OCI-LY7 (cell line): ENCODE results near the gene AQP11. TPM values are rescaled to one million over a fixed set of nuclear protein-coding genes. Genes with fewer than 3 reads are reported as not detected.

Experiments used
- Bru-seq: library from RNA; stranded (reverse); fragments of 400-500 nt; gene quantifications from one replicate; lab custom pipeline; 2021; lab: Mats Ljungman, UMichigan
- BruChase-seq, 2 experiments: library from RNA; stranded (reverse); fragments of 400-500 nt; gene quantifications; one replicate each; lab custom pipeline; 2021; lab: Mats Ljungman, UMichigan
- BruUV-seq: library from RNA; stranded (reverse); fragments of 400-500 nt; replicated peaks from 2 replicates; lab custom pipeline; 2021; lab: Mats Ljungman, UMichigan
- CTCF ChIA-PET: fragments of 300-600 bp; sonication (Branson Sonifier 250); formaldehyde crosslinking; loops from one replicate; lab custom pipeline; 2022; ENCODE audit warnings: antibody characterized with exemption; ENCODE audit not compliant: unreplicated experiment; lab: Charles Lee
- POLR2A ChIA-PET: fragments of 300-600 bp; sonication (Branson Sonifier 250); formaldehyde crosslinking; loops from one replicate; lab custom pipeline; 2022; ENCODE audit warnings: antibody characterized with exemption; lab: Charles Lee
- DNase-seq: peaks from one replicate; pipeline ENCODE4 v3.0.0-alpha.2; 2015; ENCODE audit warnings: low spot score
- H2AFZ ChIP-seq: fragments of 200-600 bp; sonication (generic), shearing (Covaris generic); 2 replicates; pipeline ENCODE4 v1.6.1; 2014; ENCODE audit warnings: mild to moderate bottlenecking, antibody characterized with exemption, low read length, moderate library complexity
- H3K27ac ChIP-seq: fragments of 200-600 bp; sonication (generic); 2 replicates; pipeline ENCODE4 v1.5.1; 2014; ENCODE audit warnings: mixed run types, low read depth, mild to moderate bottlenecking, moderate library complexity, low read length, inconsistent platforms; ENCODE audit not compliant: poor library complexity, severe bottlenecking
- H3K36me3 ChIP-seq: fragments of 200-600 bp; sonication (generic); 2 replicates; pipeline ENCODE4 v1.6.1; 2014; ENCODE audit warnings: mild to moderate bottlenecking, antibody characterized with exemption, low read length, moderate library complexity, mixed read lengths; ENCODE audit not compliant: insufficient read depth
- H3K4me1 ChIP-seq: fragments of 200-600 bp; sonication (generic); 2 replicates; pipeline ENCODE4 v1.5.1; 2014; ENCODE audit warnings: mild to moderate bottlenecking, low read length; ENCODE audit not compliant: insufficient read depth, poor library complexity, severe bottlenecking
- H3K4me2 ChIP-seq: fragments of 200-600 bp; sonication (generic); 2 replicates; pipeline ENCODE4 v1.6.1; 2014; ENCODE audit warnings: mild to moderate bottlenecking, low read length
- H3K4me3 ChIP-seq: fragments of 200-600 bp; sonication (generic); 2 replicates; pipeline ENCODE4 v1.5.1; 2014; ENCODE audit warnings: mild to moderate bottlenecking, low read depth, low read length; ENCODE audit not compliant: poor library complexity, severe bottlenecking
- H3K79me2 ChIP-seq: fragments of 200-600 bp; sonication (generic); 2 replicates; pipeline ENCODE4 v1.6.1; 2016; ENCODE audit warnings: low read depth, mild to moderate bottlenecking, low read length, moderate library complexity, mixed read lengths; ENCODE audit not compliant: insufficient read depth
- H3K9me2 ChIP-seq: fragments of 200-600 bp; sonication (generic); 2 replicates; pipeline ENCODE4 v1.6.1; 2016; ENCODE audit warnings: mild to moderate bottlenecking, low read length, mixed read lengths; ENCODE audit not compliant: insufficient read depth
- H3K9me3 ChIP-seq: fragments of 200-600 bp; sonication (generic); 2 replicates; pipeline ENCODE4 v1.6.1; 2014; ENCODE audit warnings: mild to moderate bottlenecking, mixed run types, low read length, mixed read lengths
- H4K20me1 ChIP-seq: fragments of 200-600 bp; sonication (generic); 2 replicates; pipeline ENCODE4 v1.6.1; 2014; ENCODE audit warnings: mild to moderate bottlenecking, antibody characterized with exemption, low read length, moderate library complexity, mixed read lengths; ENCODE audit not compliant: insufficient read depth
- CTCF ChIP-seq: fragments of 200-600 bp; sonication (generic); conservative IDR thresholded peaks from 2 replicates; pipeline ENCODE4 v1.5.1; 2014; ENCODE audit warnings: mild to moderate bottlenecking, antibody characterized with exemption, low read length, moderate library complexity, mixed read lengths
- EZH2phosphoT487 ChIP-seq: fragments of 200-600 bp; sonication (generic); IDR thresholded peaks from 2 replicates; pipeline ENCODE4 v1.6.1; 2018; ENCODE audit warnings: low read depth, borderline replicate concordance, mild to moderate bottlenecking, mixed run types, antibody characterized with exemption, low read length, moderate library complexity, mixed read lengths
- intact Hi-C: fragments of 100-400 bp; cut with micrococcal nuclease; formaldehyde crosslinking; loops from one replicate; pipeline ENCODE4 v1.10.0; 2022; ENCODE audit not compliant: unreplicated experiment
- long read RNA-seq: library from polyadenylated mRNA; stranded (forward); transcript quantifications from one replicate; pipeline ENCODE4 v2.0.0, GENCODE V29; 2022
- total RNA-seq, 2 experiments: library from RNA; depleted of rRNA in 1 of 2; stranded (reverse); fragments of >200 nt in 1 of 2; shearing (Covaris generic) in 1 of 2; gene quantifications; 2 replicates each; pipeline ENCODE4 v1.2.3, GENCODE V29; 2014 to 2022

AQP11 gene
- total RNA-seq (2014; rRNA removed; shearing (Covaris generic)), result not detected in 2 replicates
- not detected in 2 replicates for total RNA-seq (2022)
- Bru-seq, nascent RNA, result not detected
- BruChase-seq, experiment 1, labeled RNA remaining after a 6-hour chase, result not detected
- not detected for BruChase-seq, experiment 2, labeled RNA remaining after a 2-hour chase
- long read RNA-seq, partial matches to known transcripts, result 0 of 6 reads
- long read RNA-seq, other reads (novel, unspliced or antisense), result 6 of 6 reads

- no TSS peak for BruUV-seq
- Histone ChIP-seq H3K4me1 (no peaks in the 10 kb centered on the region), H3K4me2 (peak within 1 kb of the TSS; percentile 47; the same call in 1 of the 2 replicates), H3K36me3 (no peaks in the 10 kb centered on the region), H3K9me3 (no peaks in the 10 kb centered on the region; the same call in 1 of the 2 replicates), H3K9me2 (no peaks in the 10 kb centered on the region), H4K20me1 (no peaks in the 10 kb centered on the region), H3K4me3 (no peak within 1 kb of the TSS), H3K79me2 (no peaks in the 10 kb centered on the region), H3K27ac (no peak within 1 kb of the TSS), H2AFZ (no peak within 1 kb of the TSS)
- TF ChIP-seq EZH2phosphoT487, result no peak
- TF ChIP-seq CTCF, result no peak
- intact Hi-C loops, result no loop called here
- CTCF ChIA-PET, result no interaction called here
- no peak for DNase-seq
- POLR2A ChIA-PET, result no interaction called here
Measured at GRCh38 chr11:77589521-77590193, at the start of gene AQP11. AQP11 (plus strand) TSS chr11:77589953; CDS start chr11:77589993, 40 bp downstream.

GRCh38 chr11:77542296-77542695 lies 47.5 kb upstream of the AQP11 start:
- CTCF ChIA-PET, result no interaction called here
- DNase-seq, result no peak
- Histone ChIP-seq H3K4me2 (no peak overlapping the region), H3K4me3 (no peak overlapping the region), H3K36me3 (no peaks in the 10 kb centered on the region), H3K9me3 (no peaks in the 10 kb centered on the region), H4K20me1 (no peaks in the 10 kb centered on the region; the same call in 1 of the 2 replicates), H2AFZ (no peak overlapping the region), H3K9me2 (no peaks in the 10 kb centered on the region), H3K79me2 (no peaks in the 10 kb centered on the region), H3K4me1 (no peaks in the 10 kb centered on the region), H3K27ac (no peak overlapping the region)
- no TSS peak for BruUV-seq
- POLR2A ChIA-PET, result interaction anchor here (0.7 kb wide), 1 partner anchor 145 kb away, joined by 3 read pairs; no protein-coding TSS in a partner anchor
- TF ChIP-seq EZH2phosphoT487 (no peak), CTCF (no peak)
- intact Hi-C loops, result no loop called here
